Adrenal gland (tissue), 12 donors: ENCODE results near the gene TAC4. TPM values are rescaled to one million over a fixed set of nuclear protein-coding genes. Genes with fewer than 3 reads are reported as not detected.

ENCODE experiments used
- DNase-seq, 7 donors: peaks; one replicate each; pipeline ENCODE4 v3.0.0-alpha.2; 2019 to 2020
- H3K27ac ChIP-seq, 5 donors: fragments of 200-600 bp; sonication (generic) in 4 of 5; 1 replicate in 3 of 5; 2 replicates in 2 of 5; pipeline versions ENCODE4 v1.5.1 to v1.8.0; 2016 to 2020; ENCODE audit warnings: mild to moderate bottlenecking in 1 of 5
- H3K27me3 ChIP-seq: fragments of 200-600 bp; 2 replicates; pipeline ENCODE4 v1.8.0; 2021
- H3K36me3 ChIP-seq, 2 donors: fragments of 200-600 bp; replicated peaks in 1 of 2; 1 replicate in 1 of 2; 2 replicates in 1 of 2; pipeline versions ENCODE4 v1.5.1 to v1.8.0; 2018 to 2022
- H3K4me1 ChIP-seq, 2 donors: fragments of 200-600 bp; replicated peaks in 1 of 2; 1 replicate in 1 of 2; 2 replicates in 1 of 2; pipeline versions ENCODE4 v1.5.1 to v1.8.0; 2018 to 2021
- H3K4me3 ChIP-seq, 4 donors: fragments of 200-600 bp; sonication (generic) in 3 of 4; one replicate each; pipeline ENCODE4 v1.5.1; 2016 to 2018
- H3K9me3 ChIP-seq, 3 donors: fragments of 200-600 bp; sonication (generic) in 1 of 3; replicated peaks in 1 of 3; 1 replicate in 2 of 3; 2 replicates in 1 of 3; pipeline versions ENCODE4 v1.5.1 to v1.8.0; 2016 to 2021
- CTCF ChIP-seq, 6 experiments: fragments of 450-650 bp in 4 of 6; fragments of 200-600 bp in 2 of 6; sonication (generic) in 1 of 6; IDR thresholded peaks; 1 replicate in 5 of 6; 2 replicates in 1 of 6; pipeline versions ENCODE4 v1.5.1 to v1.8.0; 2016 to 2021; ENCODE audit warnings: antibody characterized with exemption in 6 of 6, mild to moderate bottlenecking in 2 of 6, moderate library complexity in 1 of 6
- POLR2A ChIP-seq, 2 donors: fragments of 450-650 bp; IDR thresholded peaks; one replicate each; pipeline ENCODE4 v1.6.1; 2017; ENCODE audit warnings: antibody characterized with exemption in 2 of 2, mild to moderate bottlenecking in 2 of 2, moderate library complexity in 1 of 2
- WGBS, 4 donors: extraction: QIAGEN DNeasy Blood & Tissue Kit in 2 of 4; methylation state at CpG; one replicate each; pipeline versions ENCODE4 v1.1.5 to v1.1.7; 2013 to 2017; 5-methylcytosine and 5-hydroxymethylcytosine counted together
- intact Hi-C, 2 donors: fragments of 100-400 bp; cut with DNase I; formaldehyde crosslinking; loops; one replicate each; pipeline versions ENCODE4 v1.14.1 to v1.15.0; 2022 to 2023
- polyA plus RNA-seq, 3 donors: library from polyadenylated mRNA; stranded (reverse); fragments of 200-250 nt in 2 of 3; fragments of 350-450 nt in 1 of 3; fragmentation: Illumina TruSeq in 1 of 3; extraction: RNeasy Lipid Tissue Mini Kit (QIAGEN cat#74804) in 1 of 3; gene quantifications; one replicate each; pipeline ENCODE4 v1.2.3, GENCODE V29; 2013 to 2014
- total RNA-seq, 9 donors: library from RNA; depleted of rRNA in 4 of 9; stranded (reverse); fragments of >200 nt in 4 of 9; fragments of 120-200 nt in 1 of 9; fragmentation: NEBNext Ultra II Directional in 1 of 9; extraction: Animal tissue kit (Norgen Biotek cat#: 25700) in 1 of 9; gene quantifications; one replicate each; pipeline versions ENCODE4 v1.1.0 to v1.2.4, GENCODE V29; 2013 to 2023
- donor health status: healthy with polysubstance abuse.
- donor health status: Bipolar disorder and iron deficiency.
- donor health status: DM: yes; HTN: yes; CAD: no.
- donor health status: DM: no; HTN: no; CAD: no.
- donor health status: DM: no; HTN: no; CAD: no.
- donor health status: DM: yes; HTN: yes; CAD: no.

Gene TAC4
- total and polyA plus RNA-seq, 12 donors = 0.40 to 0.90 TPM; not detected in 10

GRCh38 chr17:49821916-49822315 is 26.0 kb downstream of the TAC4 start:
- WGBS, 4 donors = 60 to 76% (median 76%) methylated on average over 1 of the region's 1 CpG
- no peak overlapping the region for H3K27ac ChIP-seq
- H3K36me3 ChIP-seq = peaks cover 0 to 80% of the 10 kb centered on the region in 2 donors
- peaks cover 0 to 6% of the 10 kb centered on the region in 2 donors for H3K4me1 ChIP-seq
- no peaks in the 10 kb centered on the region for H3K27me3 ChIP-seq
- intact Hi-C loops = no loop called here
- no peak overlapping the region for H3K4me3 ChIP-seq
- no peaks in the 10 kb centered on the region for H3K9me3 ChIP-seq
- TF ChIP-seq POLR2A (IDR thresholded peaks at IDR 0.05) (no peak), CTCF (IDR thresholded peaks at IDR 0.05) (no peak)
- DNase-seq = no peak

DNA sequence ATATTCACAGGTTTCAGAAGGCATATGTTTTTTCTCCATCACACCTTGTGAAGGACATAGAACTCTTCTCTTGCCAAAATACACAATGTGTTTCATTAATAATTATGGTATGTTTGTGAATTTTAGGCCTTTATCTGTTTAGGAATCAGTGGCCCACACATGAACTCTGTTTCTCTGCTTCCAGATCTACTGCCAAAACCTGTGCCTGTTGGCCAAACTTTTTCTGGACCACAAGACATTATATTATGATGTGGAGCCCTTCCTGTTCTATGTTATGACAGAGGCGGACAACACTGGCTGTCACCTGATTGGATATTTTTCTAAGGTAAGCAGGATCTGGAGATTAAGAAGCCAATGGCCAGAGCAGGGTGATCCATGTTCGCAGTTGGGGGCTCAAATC is 26.4 kb downstream of the TAC4 start:
- peaks cover 0 to 9% of the 10 kb centered on the region in 2 donors for H3K4me1 ChIP-seq
- no peaks in the 10 kb centered on the region for H3K9me3 ChIP-seq
- H3K4me3 ChIP-seq = no peak overlapping the region
- DNase-seq = no peak
- intact Hi-C loops = no loop called here
- H3K27ac ChIP-seq = no peak overlapping the region
- no peak for TF ChIP-seq CTCF (IDR thresholded peaks at IDR 0.05)
- H3K36me3 ChIP-seq = peaks cover 0 to 78% of the 10 kb centered on the region in 2 donors
- H3K27me3 ChIP-seq = no peaks in the 10 kb centered on the region
- WGBS, 4 donors = 90 to 93% (median 92%) methylated on average over 2 of the region's 2 CpGs

GRCh38 chr17:49820773-49821172 is 27.1 kb downstream of the TAC4 start:
- 77 to 93% (median 82%) methylated on average over 1 of the region's 1 CpG for WGBS, 4 donors
- Histone ChIP-seq H3K4me3 (no peak overlapping the region), H3K27ac (no peak overlapping the region), H3K27me3 (no peaks in the 10 kb centered on the region), H3K4me1 (peaks cover 4 to 16% of the 10 kb centered on the region in 2 donors), H3K36me3 (peaks cover 0 to 73% of the 10 kb centered on the region in 2 donors), H3K9me3 (no peaks in the 10 kb centered on the region)
- intact Hi-C loops = no loop called here
- TF ChIP-seq CTCF (IDR thresholded peaks at IDR 0.05) (no peak), POLR2A (IDR thresholded peaks at IDR 0.05) (no peak)
- DNase-seq = no peak

DNA sequence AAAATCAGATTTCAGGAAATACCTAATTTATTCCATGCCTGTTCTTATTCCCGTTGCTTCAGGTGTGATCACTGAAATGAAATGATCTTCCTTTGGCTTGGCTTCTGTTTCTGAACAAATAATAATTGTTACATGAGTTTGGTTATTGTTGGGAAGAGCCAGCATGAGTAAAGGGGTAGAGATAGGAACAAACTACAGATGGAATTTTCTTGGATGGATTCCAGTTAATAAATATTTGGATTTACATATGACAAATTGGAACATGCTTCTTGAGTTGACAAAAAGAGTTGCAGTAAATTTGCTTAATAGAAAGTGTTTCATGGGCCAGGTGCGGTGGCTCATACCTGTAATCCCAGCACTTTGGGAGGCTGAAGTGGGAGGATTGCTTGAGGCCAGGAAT is 28.2 kb downstream of the TAC4 start:
- Histone ChIP-seq H3K4me1 (peaks cover 7 to 24% of the 10 kb centered on the region in 2 donors), H3K4me3 (no peak overlapping the region), H3K27ac (no peak overlapping the region), H3K27me3 (no peaks in the 10 kb centered on the region), H3K36me3 (peaks cover 0 to 71% of the 10 kb centered on the region in 2 donors), H3K9me3 (no peaks in the 10 kb centered on the region)
- 84 to 94% (median 93%) methylated on average over 2 of the region's 2 CpGs for WGBS, 4 donors
- DNase-seq = no peak
- no peak for TF ChIP-seq CTCF (IDR thresholded peaks at IDR 0.05)
- no peak for TF ChIP-seq POLR2A (IDR thresholded peaks at IDR 0.05)
- intact Hi-C loops = no loop called here
